Activated naive CD4-positive, alpha-beta T cell treated with anti-CD3 and anti-CD28 coated beads, Interleukin-2, amount 50 U/mL, for 72 hours (primary cell): Measurements from ENCODE around the gene ADCY9. TPM values are rescaled to one million over a fixed set of nuclear protein-coding genes. Genes with fewer than 3 reads are reported as not detected.

Source experiments
- ATAC-seq, 2 donors: fragments of 150-1000 bp; cut with Tn5 transposase; 2 replicates each; pipeline ENCODE4 v1.10.0; 2021; ENCODE audit warnings: mild to moderate bottlenecking in 2 of 2, moderate library complexity in 2 of 2
- DNase-seq, 2 donors: peaks; one replicate each; pipeline ENCODE4 v3.0.0; 2021 to 2022; ENCODE audit warnings: low spot score in 2 of 2
- H3K27ac Mint-ChIP-seq, 2 donors: one replicate each; pipeline ENCODE4 v1.8.0; 2022; ENCODE audit warnings: mild to moderate bottlenecking in 2 of 2, mixed read lengths in 2 of 2
- H3K36me3 Mint-ChIP-seq, 2 donors: one replicate each; pipeline ENCODE4 v1.8.0; 2022; ENCODE audit warnings: mixed read lengths in 2 of 2
- H3K9me3 Mint-ChIP-seq, 2 donors: one replicate each; pipeline ENCODE4 v1.8.0; 2022; ENCODE audit warnings: mixed read lengths in 2 of 2
- total RNA-seq, 2 donors: library from RNA; stranded (reverse); gene quantifications; one replicate each; pipeline ENCODE4 v1.2.3, GENCODE V29; 2022

ADCY9 gene
- total RNA-seq, 2 donors from 2014 or later: 4.8 to 8.9 TPM

- no peak overlapping the region for H3K27ac Mint-ChIP-seq
- ATAC-seq: no peak
- peaks cover 1 to 16% of the 10 kb centered on the region in 2 donors for H3K36me3 Mint-ChIP-seq
- H3K9me3 Mint-ChIP-seq: no peaks in the 10 kb centered on the region
- DNase-seq: no peak
These were observed 6.9 kb downstream of the ADCY9 start for GRCh38 chr16:4109250-4109736.

GRCh38 chr16:4106516-4106915 lies 9.7 kb downstream of the ADCY9 start:
- DNase-seq: no peak
- no peak for ATAC-seq
- H3K27ac Mint-ChIP-seq: peak overlapping the region in 1 of 2 donors; percentile 25
- peaks cover 0 to 16% of the 10 kb centered on the region in 2 donors for H3K36me3 Mint-ChIP-seq
- no peaks in the 10 kb centered on the region for H3K9me3 Mint-ChIP-seq

- DNase-seq (no peak), ATAC-seq (no peak)
- H3K36me3 Mint-ChIP-seq: peaks cover 0 to 16% of the 10 kb centered on the region in 2 donors
- no peaks in the 10 kb centered on the region for H3K9me3 Mint-ChIP-seq
- H3K27ac Mint-ChIP-seq: no peak overlapping the region
These were observed 10.4 kb downstream of the ADCY9 start for GRCh38 chr16:4105848-4106247.

GRCh38 chr16:4103745-4104144 lies 12.5 kb downstream of the ADCY9 start:
- no peak for DNase-seq
- no peak for ATAC-seq
- Mint-ChIP-seq H3K9me3 (no peaks in the 10 kb centered on the region), H3K27ac (peak overlapping the region in 1 of 2 donors; percentile 44), H3K36me3 (peaks cover 0 to 16% of the 10 kb centered on the region in 2 donors)

GRCh38 chr16:4101421-4102219 lies 14.6 kb downstream of the ADCY9 start:
- no peak for ATAC-seq
- DNase-seq: no peak
- peaks cover 0 to 11% of the 10 kb centered on the region in 2 donors for H3K36me3 Mint-ChIP-seq
- H3K9me3 Mint-ChIP-seq: no peaks in the 10 kb centered on the region
- H3K27ac Mint-ChIP-seq: no peak overlapping the region

- DNase-seq: no peak
- no peaks in the 10 kb centered on the region for H3K9me3 Mint-ChIP-seq
- peaks cover 0 to 6% of the 10 kb centered on the region in 2 donors for H3K36me3 Mint-ChIP-seq
- H3K27ac Mint-ChIP-seq: no peak overlapping the region
- no peak for ATAC-seq
These were observed 17.7 kb downstream of the ADCY9 start for GRCh38 chr16:4098501-4098900.

GRCh38 chr16:4097826-4098240 lies 18.4 kb downstream of the ADCY9 start:
- H3K9me3 Mint-ChIP-seq: no peaks in the 10 kb centered on the region
- H3K27ac Mint-ChIP-seq: no peak overlapping the region
- H3K36me3 Mint-ChIP-seq: peaks cover 0 to 6% of the 10 kb centered on the region in 2 donors
- no peak for DNase-seq
- no peak for ATAC-seq

- Mint-ChIP-seq H3K27ac (no peak overlapping the region), H3K9me3 (no peaks in the 10 kb centered on the region), H3K36me3 (no peaks in the 10 kb centered on the region)
- DNase-seq: no peak
- no peak for ATAC-seq
These were observed 19.7 kb downstream of the ADCY9 start for GRCh38 chr16:4096509-4096908.

- DNase-seq (no peak), ATAC-seq (no peak)
- H3K9me3 Mint-ChIP-seq: no peaks in the 10 kb centered on the region
- no peaks in the 10 kb centered on the region for H3K36me3 Mint-ChIP-seq
- H3K27ac Mint-ChIP-seq: no peak overlapping the region
These were observed 22.0 kb downstream of the ADCY9 start for GRCh38 chr16:4094127-4094773.

- no peak overlapping the region for H3K27ac Mint-ChIP-seq
- DNase-seq: no peak
- no peaks in the 10 kb centered on the region for H3K9me3 Mint-ChIP-seq
- ATAC-seq: no peak
- H3K36me3 Mint-ChIP-seq: no peaks in the 10 kb centered on the region
These were observed 22.6 kb downstream of the ADCY9 start for GRCh38 chr16:4093495-4094126.

GRCh38 chr16:4092547-4093265 lies 23.5 kb downstream of the ADCY9 start:
- no peaks in the 10 kb centered on the region for H3K36me3 Mint-ChIP-seq
- DNase-seq (no peak), ATAC-seq (no peak)

GRCh38 chr16:4091240-4092012 lies 24.8 kb downstream of the ADCY9 start:
- Mint-ChIP-seq H3K27ac (no peak overlapping the region), H3K36me3 (no peaks in the 10 kb centered on the region), H3K9me3 (no peaks in the 10 kb centered on the region)
- ATAC-seq: no peak
- DNase-seq: no peak

More at GRCh38 chr16:4092547-4093265, 23.5 kb downstream of the ADCY9 start:
- Mint-ChIP-seq H3K9me3 (no peaks in the 10 kb centered on the region), H3K27ac (no peak overlapping the region)

- DNase-seq: no peak
- H3K27ac Mint-ChIP-seq: no peak overlapping the region
- no peaks in the 10 kb centered on the region for H3K36me3 Mint-ChIP-seq
- no peaks in the 10 kb centered on the region for H3K9me3 Mint-ChIP-seq
- ATAC-seq: no peak
These were observed 25.8 kb downstream of the ADCY9 start for GRCh38 chr16:4090351-4090851.

GRCh38 chr16:4089811-4090301 lies 26.4 kb downstream of the ADCY9 start:
- H3K27ac Mint-ChIP-seq: no peak overlapping the region
- no peak for ATAC-seq
- no peaks in the 10 kb centered on the region for H3K9me3 Mint-ChIP-seq
- DNase-seq: no peak
- no peaks in the 10 kb centered on the region for H3K36me3 Mint-ChIP-seq

GRCh38 chr16:4089251-4089810 lies 26.9 kb downstream of the ADCY9 start:
- Mint-ChIP-seq H3K36me3 (no peaks in the 10 kb centered on the region), H3K27ac (no peak overlapping the region), H3K9me3 (no peaks in the 10 kb centered on the region)
- no peak for DNase-seq
- ATAC-seq: no peak
